ENCODE data around the gene SPRR2F.
"Not testable (repeated sequence)": the region's sequence is repeated elsewhere in the genome, so short reads cannot be mapped to it uniquely, and the experiment has no call there.

Gene SPRR2F

GRCh38 chr1:153133743-153134142 is 20.4 kb upstream of the SPRR2F start:
- H3K36me3 ChIP-seq: no peaks in the 10 kb centered on the region
- no peak overlapping the region for H3K27ac ChIP-seq
- H3K4me3 ChIP-seq (ENCODE audit: low read depth in 1 of 2, low read length in 1 of 2): no peak overlapping the region
- no peak for TF ChIP-seq CTCF (IDR thresholded peaks at IDR 0.05)
- H3K9me3 ChIP-seq: no peaks in the 10 kb centered on the region
- no peaks in the 10 kb centered on the region for H3K4me1 ChIP-seq (ENCODE audit: control insufficient read depth in 1 of 2, insufficient read depth in 1 of 2, low read depth in 1 of 2, low read length in 1 of 2)
- peaks cover 20% of the 10 kb centered on the region for H3K27me3 ChIP-seq

- TF ChIP-seq CTCF (IDR thresholded peaks at IDR 0.05): no peak
- Histone ChIP-seq H3K4me3 (ENCODE audit: low read depth in 1 of 2, low read length in 1 of 2) (no peak overlapping the region), H3K36me3 (no peaks in the 10 kb centered on the region), H3K27me3 (peaks cover 15% of the 10 kb centered on the region), H3K9me3 (no peaks in the 10 kb centered on the region), H3K27ac (no peak overlapping the region), H3K4me1 (ENCODE audit: control insufficient read depth in 1 of 2, insufficient read depth in 1 of 2, low read depth in 1 of 2, low read length in 1 of 2) (no peaks in the 10 kb centered on the region)
These were observed 20.0 kb upstream of the SPRR2F start for GRCh38 chr1:153133267-153133666.

GRCh38 chr1:153128688-153129087 is 15.4 kb upstream of the SPRR2F start:
- H3K36me3 ChIP-seq; H3K27me3 ChIP-seq; H3K4me3 ChIP-seq (ENCODE audit: low read depth in 1 of 2, low read length in 1 of 2); H3K9me3 ChIP-seq; H3K27ac ChIP-seq; H3K4me1 ChIP-seq (ENCODE audit: control insufficient read depth in 1 of 2, insufficient read depth in 1 of 2, low read depth in 1 of 2, low read length in 1 of 2): not testable (repeated sequence)

GRCh38 chr1:153127296-153127695 is 14.0 kb upstream of the SPRR2F start:
- H3K36me3 ChIP-seq: no peaks in the 10 kb centered on the region
- no peak for TF ChIP-seq CTCF (IDR thresholded peaks at IDR 0.05)
- H3K4me1 ChIP-seq (ENCODE audit: control insufficient read depth in 1 of 2, insufficient read depth in 1 of 2, low read depth in 1 of 2, low read length in 1 of 2): no peaks in the 10 kb centered on the region
- no peaks in the 10 kb centered on the region for H3K9me3 ChIP-seq
- H3K27ac ChIP-seq: no peak overlapping the region
- H3K4me3 ChIP-seq (ENCODE audit: low read depth in 1 of 2, low read length in 1 of 2): no peak overlapping the region
- H3K27me3 ChIP-seq: peaks cover 11% of the 10 kb centered on the region

GRCh38 chr1:153125536-153125935 is 12.2 kb upstream of the SPRR2F start:
- Histone ChIP-seq H3K27me3 (peaks cover 6% of the 10 kb centered on the region), H3K4me3 (ENCODE audit: low read depth in 1 of 2, low read length in 1 of 2) (no peak overlapping the region), H3K27ac (no peak overlapping the region), H3K9me3 (no peaks in the 10 kb centered on the region), H3K36me3 (no peaks in the 10 kb centered on the region), H3K4me1 (ENCODE audit: control insufficient read depth in 1 of 2, insufficient read depth in 1 of 2, low read depth in 1 of 2, low read length in 1 of 2) (no peaks in the 10 kb centered on the region)
- no peak for TF ChIP-seq CTCF (IDR thresholded peaks at IDR 0.05)

- H3K36me3 ChIP-seq; H3K4me1 ChIP-seq (ENCODE audit: control insufficient read depth in 1 of 2, insufficient read depth in 1 of 2, low read depth in 1 of 2, low read length in 1 of 2); H3K9me3 ChIP-seq; H3K4me3 ChIP-seq (ENCODE audit: low read depth in 1 of 2, low read length in 1 of 2); H3K27ac ChIP-seq: not testable (repeated sequence)
- peaks cover 20% of the 10 kb centered on the region for H3K27me3 ChIP-seq
These were observed 10.5 kb upstream of the SPRR2F start for GRCh38 chr1:153123793-153124192.

GRCh38 chr1:153122831-153123421 is 9.6 kb upstream of the SPRR2F start:
- H3K4me1 ChIP-seq (ENCODE audit: control insufficient read depth in 1 of 2, insufficient read depth in 1 of 2, low read depth in 1 of 2, low read length in 1 of 2): no peaks in the 10 kb centered on the region
- peaks cover 20% of the 10 kb centered on the region for H3K27me3 ChIP-seq
- no peak overlapping the region for H3K27ac ChIP-seq
- TF ChIP-seq CTCF (IDR thresholded peaks at IDR 0.05): no peak
- no peaks in the 10 kb centered on the region for H3K36me3 ChIP-seq
- H3K9me3 ChIP-seq: no peaks in the 10 kb centered on the region
- no peak overlapping the region for H3K4me3 ChIP-seq (ENCODE audit: low read depth in 1 of 2, low read length in 1 of 2)

Data from neutrophil (primary cell).